HEK293 (cell line): ENCODE measurements around the gene CCDC170.

Experiments
- CTCF ChIP-seq: fragments of 450-650 bp; formaldehyde crosslinking; IDR thresholded peaks from 2 replicates; pipeline ENCODE4 v1.5.1; 2016; ENCODE audit warnings: missing biosample characterization, missing genetic modification characterization
- HOXA7 ChIP-seq: sonication (generic); formaldehyde crosslinking; IDR thresholded peaks from 2 replicates; pipeline ENCODE4 v1.8.1; 2022; ENCODE audit warnings: missing genetic modification reagents, borderline replicate concordance
- REST ChIP-seq: fragments of 450-650 bp; formaldehyde crosslinking; IDR thresholded peaks from 2 replicates; pipeline ENCODE4 v1.5.1; 2016; ENCODE audit warnings: missing biosample characterization, missing genetic modification characterization
- YY1 ChIP-seq: fragments of 450-650 bp; formaldehyde crosslinking; IDR thresholded peaks from 2 replicates; pipeline ENCODE4 v1.5.1; 2018; ENCODE audit warnings: missing biosample characterization, missing genetic modification characterization
- ZBTB48 ChIP-seq: fragments of 450-650 bp; formaldehyde crosslinking; IDR thresholded peaks from 2 replicates; pipeline ENCODE4 v1.5.1; 2016; ENCODE audit warnings: missing biosample characterization, missing genetic modification characterization
- ZNF214 ChIP-seq: fragments of 450-650 bp; formaldehyde crosslinking; IDR thresholded peaks from 2 replicates; pipeline ENCODE4 v1.5.1; 2017; ENCODE audit warnings: missing biosample characterization, mild to moderate bottlenecking, missing genetic modification characterization, borderline replicate concordance
- ZNF274 ChIP-seq, 2 experiments: fragments of 200-500 bp in 1 of 2; fragments of 450-650 bp in 1 of 2; sonication (Bioruptor generic) in 1 of 2; formaldehyde crosslinking in 1 of 2; IDR thresholded peaks; 2 replicates each; pipeline versions ENCODE4 v1.5.1 to v1.6.1; 2014 to 2016; ENCODE audit warnings: borderline replicate concordance in 1 of 2, inconsistent platforms in 1 of 2, low read length in 1 of 2, missing biosample characterization in 1 of 2, missing genetic modification characterization in 1 of 2
- TF ChIP-seq, protein P1 (sequence below): fragments of 450-650 bp; formaldehyde crosslinking; IDR thresholded peaks from 2 replicates; pipeline ENCODE4 v1.5.1; 2016; ENCODE audit warnings: missing biosample characterization, missing genetic modification characterization

DNA sequence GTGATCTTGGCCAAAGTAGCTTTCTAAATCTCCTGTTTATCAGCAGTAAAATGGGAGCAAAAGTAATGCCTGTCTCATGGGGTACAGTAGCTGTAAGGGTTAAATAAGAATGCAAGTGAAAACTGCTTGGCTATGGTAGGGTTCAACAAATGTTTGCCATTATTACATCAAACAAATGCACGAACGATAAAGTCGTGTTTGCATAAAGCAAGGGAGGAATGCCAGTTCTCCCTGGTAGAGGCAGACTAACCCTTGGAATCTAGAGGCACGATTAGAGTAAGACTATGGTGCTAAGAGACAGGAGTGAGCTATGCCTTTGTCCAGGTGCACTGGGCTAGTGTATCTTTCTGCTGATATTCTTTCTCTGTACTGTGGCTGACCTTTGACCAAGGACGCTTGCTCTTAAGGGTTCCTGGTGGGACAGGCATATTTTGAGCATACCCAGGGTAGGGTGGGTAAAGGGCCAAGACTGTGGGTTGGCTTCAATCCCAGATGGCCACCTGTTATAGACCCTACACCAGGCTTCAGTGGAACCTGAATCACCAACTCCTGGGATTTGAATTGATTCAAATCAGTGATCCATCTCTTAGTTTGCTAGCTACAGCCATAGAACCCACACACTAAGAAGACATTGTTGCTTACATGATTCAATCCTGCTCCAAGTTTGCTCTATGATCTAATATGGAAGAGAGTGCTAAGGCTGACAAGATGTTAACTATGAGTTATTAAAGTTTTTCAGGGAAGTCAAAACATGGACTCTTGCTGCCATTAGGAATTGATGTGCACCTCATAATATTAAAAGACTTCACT lies 139.9 kb downstream of the CCDC170 start:
- TF ChIP-seq CTCF (tag by site-specific recombination) = no peak
- TF ChIP-seq HOXA7 (CRISPR knock-in tag) = no peak
- TF ChIP-seq YY1 (tag by site-specific recombination) = no peak
- no peak for TF ChIP-seq ZNF214 (tag by site-specific recombination)
- no peak for TF ChIP-seq ZBTB48
- no peak for TF ChIP-seq REST (tag by site-specific recombination)
- TF ChIP-seq ZNF274 (IDR thresholded peaks at IDR 0.05; ENCODE audit: low read length) = no peak
- no peak for TF ChIP-seq ZNF274 (tag by site-specific recombination; IDR thresholded peaks at IDR 0.05; ENCODE audit: borderline replicate concordance)
- TF ChIP-seq, protein P1, sequence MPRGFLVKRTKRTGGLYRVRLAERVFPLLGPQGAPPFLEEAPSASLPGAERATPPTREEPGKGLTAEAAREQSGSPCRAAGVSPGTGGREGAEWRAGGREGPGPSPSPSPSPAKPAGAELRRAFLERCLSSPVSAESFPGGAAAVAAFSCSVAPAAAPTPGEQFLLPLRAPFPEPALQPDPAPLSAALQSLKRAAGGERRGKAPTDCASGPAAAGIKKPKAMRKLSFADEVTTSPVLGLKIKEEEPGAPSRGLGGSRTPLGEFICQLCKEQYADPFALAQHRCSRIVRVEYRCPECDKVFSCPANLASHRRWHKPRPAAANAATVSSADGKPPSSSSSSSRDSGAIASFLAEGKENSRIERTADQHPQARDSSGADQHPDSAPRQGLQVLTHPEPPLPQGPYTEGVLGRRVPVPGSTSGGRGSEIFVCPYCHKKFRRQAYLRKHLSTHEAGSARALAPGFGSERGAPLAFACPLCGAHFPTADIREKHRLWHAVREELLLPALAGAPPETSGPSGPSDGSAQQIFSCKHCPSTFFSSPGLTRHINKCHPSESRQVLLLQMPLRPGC = no peak
